Gastroesophageal sphincter (tissue), 3 donors: ENCODE results near the gene NHERF2.

Experiments used
- EP300 ChIP-seq: sonication (generic); formaldehyde crosslinking; IDR thresholded peaks from one replicate; pipeline ENCODE4 v1.6.1; 2017; ENCODE audit warnings: antibody characterized with exemption, mild to moderate bottlenecking
- POLR2A ChIP-seq, 2 donors: fragments of 450-650 bp; IDR thresholded peaks; one replicate each; pipeline ENCODE4 v1.6.1; 2017; ENCODE audit warnings: antibody characterized with exemption in 2 of 2, mild to moderate bottlenecking in 2 of 2, moderate library complexity in 1 of 2
- POLR2AphosphoS5 ChIP-seq: sonication (generic); formaldehyde crosslinking; IDR thresholded peaks from one replicate; pipeline ENCODE4 v1.6.1; 2017; ENCODE audit warnings: antibody characterized with exemption
- TF ChIP-seq, protein P1 (sequence below), 4 experiments: fragments of 200-600 bp in 2 of 4; fragments of 450-650 bp in 2 of 4; sonication (generic) in 1 of 4; IDR thresholded peaks; one replicate each; pipeline ENCODE4 v1.5.1; 2017 to 2019; ENCODE audit warnings: antibody characterized with exemption in 4 of 4, mild to moderate bottlenecking in 2 of 4, moderate library complexity in 2 of 4

DNA sequence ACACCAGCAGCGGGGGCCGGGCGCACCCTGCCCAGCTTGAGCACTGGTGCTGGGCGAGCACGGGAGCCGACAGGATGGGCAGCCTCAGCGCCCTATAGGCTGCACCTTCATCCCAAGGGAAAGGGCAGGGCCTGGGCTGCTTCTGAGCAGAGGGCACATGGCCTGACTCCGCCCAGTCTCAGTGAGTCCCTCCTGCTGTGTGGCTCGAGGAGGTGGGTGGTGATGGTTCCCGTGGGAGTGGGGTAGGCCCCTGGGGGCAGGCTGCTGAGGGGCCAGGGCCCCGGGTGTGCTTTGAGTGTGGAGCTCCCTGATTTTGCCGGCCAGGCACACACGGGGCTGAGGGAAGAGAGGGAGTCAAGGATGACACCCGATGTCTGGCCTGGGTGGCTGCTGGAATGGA is 59.0 kb downstream of the NHERF2 start:
- TF ChIP-seq, protein P1, sequence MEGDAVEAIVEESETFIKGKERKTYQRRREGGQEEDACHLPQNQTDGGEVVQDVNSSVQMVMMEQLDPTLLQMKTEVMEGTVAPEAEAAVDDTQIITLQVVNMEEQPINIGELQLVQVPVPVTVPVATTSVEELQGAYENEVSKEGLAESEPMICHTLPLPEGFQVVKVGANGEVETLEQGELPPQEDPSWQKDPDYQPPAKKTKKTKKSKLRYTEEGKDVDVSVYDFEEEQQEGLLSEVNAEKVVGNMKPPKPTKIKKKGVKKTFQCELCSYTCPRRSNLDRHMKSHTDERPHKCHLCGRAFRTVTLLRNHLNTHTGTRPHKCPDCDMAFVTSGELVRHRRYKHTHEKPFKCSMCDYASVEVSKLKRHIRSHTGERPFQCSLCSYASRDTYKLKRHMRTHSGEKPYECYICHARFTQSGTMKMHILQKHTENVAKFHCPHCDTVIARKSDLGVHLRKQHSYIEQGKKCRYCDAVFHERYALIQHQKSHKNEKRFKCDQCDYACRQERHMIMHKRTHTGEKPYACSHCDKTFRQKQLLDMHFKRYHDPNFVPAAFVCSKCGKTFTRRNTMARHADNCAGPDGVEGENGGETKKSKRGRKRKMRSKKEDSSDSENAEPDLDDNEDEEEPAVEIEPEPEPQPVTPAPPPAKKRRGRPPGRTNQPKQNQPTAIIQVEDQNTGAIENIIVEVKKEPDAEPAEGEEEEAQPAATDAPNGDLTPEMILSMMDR (IDR thresholded peaks at IDR 0.05), result no peak
- TF ChIP-seq EP300, result no peak
- no peak for TF ChIP-seq POLR2A (IDR thresholded peaks at IDR 0.05)
- no peak for TF ChIP-seq POLR2AphosphoS5
